ENCODE data around the gene MAD1L1. TPM values are rescaled to one million over a fixed set of nuclear protein-coding genes. Genes with fewer than 3 reads are reported as not detected.
A peak's percentile ranks its signal among the peaks of the same experiment; 100 is the strongest.

The MAD1L1 gene
- total and polyA plus RNA-seq, 2 of the 4 experiments (the other 2 are of a cell fraction): 29.0 to 40.9 TPM

- Histone ChIP-seq H3K9me3 (ENCODE audit: control insufficient read depth, insufficient read depth, low read length) (no peaks in the 10 kb centered on the region), H3K27ac (ENCODE audit: insufficient read depth, low read length) (no peak overlapping the region), H3K14ac (replicated peaks; ENCODE audit: low read depth, low read length) (no peak overlapping the region), H3K56ac (ENCODE audit: extremely low read depth, insufficient read depth, low read length) (no peak overlapping the region), H3K79me1 (ENCODE audit: low read depth in 1 of 2, low read length in 2 of 2) (peaks cover 0 to 17% of the 10 kb centered on the region in 2 experiments; a peak in 1 of 4 replicates), H4K5ac (ENCODE audit: low read depth, low read length) (no peak overlapping the region), H3K18ac (ENCODE audit: low read depth, low read length) (no peak overlapping the region), H3K27me3 (ENCODE audit: control insufficient read depth, insufficient read depth, low read length) (no peaks in the 10 kb centered on the region), H2BK5ac (ENCODE audit: low read depth, low read length, poor library complexity, severe bottlenecking) (no peak overlapping the region), H3K9me1 (ENCODE audit: insufficient read depth, low read length) (peaks cover 12% of the 10 kb centered on the region; the same call in 1 of the 2 replicates), H3K4me3 (ENCODE audit: insufficient read depth, low read depth, low read length) (no peak overlapping the region), H4K8ac (ENCODE audit: low read depth in 2 of 2, low read length in 2 of 2) (no peak overlapping the region), H3K36me3 (ENCODE audit: control insufficient read depth, insufficient read depth, low read length) (no peaks in the 10 kb centered on the region), H2BK120ac (ENCODE audit: low read depth, low read length) (no peak overlapping the region), H3K4me2 (ENCODE audit: low read depth, low read length) (no peak overlapping the region), H2AK5ac (ENCODE audit: low read depth, low read length) (no peak overlapping the region), H4K91ac (ENCODE audit: insufficient read depth, low read depth, low read length) (no peak overlapping the region), H3K9ac (ENCODE audit: low read depth, low read length) (no peak overlapping the region), H3K4ac (ENCODE audit: low read depth, low read length) (no peak overlapping the region), H3K23ac (ENCODE audit: low read depth, low read length) (no peak overlapping the region), H2BK20ac (ENCODE audit: low read depth, low read length) (no peak overlapping the region), H2BK15ac (ENCODE audit: low read depth, low read length) (no peak overlapping the region), H2AK9ac (replicated peaks; ENCODE audit: low read depth, low read length, poor library complexity) (no peak overlapping the region), H4K20me1 (ENCODE audit: insufficient read depth, low read length) (no peaks in the 10 kb centered on the region; the same call in 1 of the 2 replicates), H3K4me1 (ENCODE audit: control insufficient read depth, insufficient read depth, low read length) (peaks cover 23% of the 10 kb centered on the region), H2AFZ (replicated peaks; ENCODE audit: low read length, poor library complexity) (peak overlapping the region; percentile 38)
- CTCF ChIA-PET: no interaction called here
- ATAC-seq (ENCODE audit: low read depth) (no peak), DNase-seq (no peak)
- dilution Hi-C loops (cut with HindIII; ENCODE audit: low sequenced_read_pairs, unreplicated experiment): no loop called here
- POLR2A ChIA-PET (ENCODE audit: unreplicated experiment): no interaction called here
- intact Hi-C loops (cut with micrococcal nuclease): no loop called here
- BruUV-seq (replicated peaks): no TSS peak
- in situ Hi-C loops (cut with MboI; ENCODE audit: low sequenced_read_pairs): no loop called here
- TF ChIP-seq RCOR1 (IDR thresholded peaks at IDR 0.05; ENCODE audit: insufficient replicate concordance, low read length): no peak
- WGBS, 2 experiments (ENCODE audit: extremely low coverage in 2 of 2, insufficient read length in 1 of 2): 84% methylated on average over 10 of the region's 31 CpGs; no CpG with 5 or more reads in 1 of the 2 experiments
Observed at GRCh38 chr7:1917221-1918062, 315.3 kb downstream of the MAD1L1 start.
